Measurements from ENCODE around the gene LYSMD1.

LYSMD1 gene

DNA sequence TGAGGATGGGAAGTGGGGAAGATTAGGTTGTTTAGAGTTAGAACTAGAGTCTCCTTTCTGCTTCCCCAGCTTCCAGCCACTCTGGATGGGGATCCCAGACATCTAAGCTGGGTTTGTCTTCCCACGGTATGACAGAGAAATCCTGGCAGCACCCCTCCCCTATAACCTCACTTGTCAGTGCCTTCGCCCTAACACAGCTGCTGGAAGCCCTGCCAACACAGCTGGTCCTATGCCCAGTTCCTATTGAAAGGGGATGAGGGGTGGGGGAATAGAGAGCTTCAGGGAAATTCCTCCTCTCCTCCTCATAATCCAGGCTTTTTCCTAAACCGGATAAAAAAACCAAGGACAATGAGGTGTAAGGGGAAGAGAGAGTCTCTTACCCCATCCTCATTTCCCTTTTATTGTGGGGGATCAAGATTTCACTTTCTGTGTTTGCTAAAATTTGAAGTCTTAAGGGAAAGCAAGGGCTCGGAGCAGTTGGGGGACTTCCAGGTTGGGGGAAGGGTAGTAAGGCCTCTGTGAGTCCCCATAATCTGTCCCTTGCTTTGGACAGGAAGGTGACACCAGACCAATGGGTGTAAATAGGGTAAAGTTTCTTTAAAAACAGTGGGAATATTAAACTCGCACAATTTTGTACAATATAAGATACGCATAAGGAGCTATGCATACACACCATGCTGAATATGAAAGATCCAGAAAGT is 9.5 kb upstream of the LYSMD1 start:
- Histone ChIP-seq H3K36me3 (ENCODE audit: control insufficient read depth, insufficient read depth, low read length) (peaks cover 69% of the 10 kb centered on the region), H3K9ac (ENCODE audit: low read length) (no peak overlapping the region), H3K9me3 (ENCODE audit: control insufficient read depth, insufficient read depth, low read depth, low read length) (no peaks in the 10 kb centered on the region), H3K27ac (ENCODE audit: low read depth, low read length) (no peak overlapping the region), H3K4me1 (ENCODE audit: control insufficient read depth, insufficient read depth, low read length) (no peaks in the 10 kb centered on the region), H3K27me3 (ENCODE audit: control insufficient read depth, insufficient read depth, low read length) (no peaks in the 10 kb centered on the region), H3K4me3 (ENCODE audit: low read depth, low read length) (no peak overlapping the region)

GRCh38 chr1:151171190-151171589 is 5.5 kb upstream of the LYSMD1 start:
- no peak overlapping the region for H3K27ac ChIP-seq (ENCODE audit: low read depth, low read length)
- H3K36me3 ChIP-seq (ENCODE audit: control insufficient read depth, insufficient read depth, low read length): peaks cover 52% of the 10 kb centered on the region
- H3K4me3 ChIP-seq (ENCODE audit: low read depth, low read length): no peak overlapping the region
- no peaks in the 10 kb centered on the region for H3K9me3 ChIP-seq (ENCODE audit: control insufficient read depth, insufficient read depth, low read depth, low read length)
- no peaks in the 10 kb centered on the region for H3K4me1 ChIP-seq (ENCODE audit: control insufficient read depth, insufficient read depth, low read length)
- no peak overlapping the region for H3K9ac ChIP-seq (ENCODE audit: low read length)
- no peaks in the 10 kb centered on the region for H3K27me3 ChIP-seq (ENCODE audit: control insufficient read depth, insufficient read depth, low read length)

GRCh38 chr1:151167116-151167515 is 1.4 kb upstream of the LYSMD1 start:
- peaks cover 27% of the 10 kb centered on the region for H3K36me3 ChIP-seq (ENCODE audit: control insufficient read depth, insufficient read depth, low read length)
- H3K9me3 ChIP-seq (ENCODE audit: control insufficient read depth, insufficient read depth, low read depth, low read length): no peaks in the 10 kb centered on the region
- peak overlapping the region; percentile 89 for H3K9ac ChIP-seq (ENCODE audit: low read length)
- no peaks in the 10 kb centered on the region for H3K27me3 ChIP-seq (ENCODE audit: control insufficient read depth, insufficient read depth, low read length)
- H3K4me3 ChIP-seq (ENCODE audit: low read depth, low read length): peak overlapping the region; percentile 95
- no peak overlapping the region for H3K27ac ChIP-seq (ENCODE audit: low read depth, low read length)
- peaks cover 7% of the 10 kb centered on the region for H3K4me1 ChIP-seq (ENCODE audit: control insufficient read depth, insufficient read depth, low read length)

DNA sequence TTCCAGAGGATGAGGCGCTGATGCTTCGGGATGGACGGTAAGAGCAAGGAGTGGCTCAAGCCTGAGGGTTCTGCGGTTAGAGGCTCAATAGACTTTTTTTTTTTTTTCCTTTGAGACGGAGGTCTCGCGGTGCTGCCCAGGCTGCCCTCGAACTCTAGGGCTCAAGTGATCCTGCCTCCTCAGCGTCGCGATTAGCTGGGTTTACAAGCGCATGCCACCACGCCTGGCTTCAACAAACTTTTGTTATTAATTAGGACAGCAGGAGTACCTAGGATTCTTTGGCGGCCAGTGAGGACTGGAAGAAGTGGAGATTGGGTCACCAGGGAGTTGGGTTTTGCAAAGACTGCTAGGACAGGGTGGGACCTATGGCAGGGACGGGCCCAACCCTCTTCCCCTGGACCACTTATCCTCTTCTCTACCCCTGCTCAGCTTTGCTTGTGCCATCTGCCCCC is 829 bp upstream of the LYSMD1 start:
- Histone ChIP-seq H3K36me3 (ENCODE audit: control insufficient read depth, insufficient read depth, low read length) (peaks cover 30% of the 10 kb centered on the region), H3K27ac (ENCODE audit: low read depth, low read length) (peak overlapping the region; percentile 35; the same call in 1 of the 2 replicates), H3K27me3 (ENCODE audit: control insufficient read depth, insufficient read depth, low read length) (no peaks in the 10 kb centered on the region), H3K9ac (ENCODE audit: low read length) (peak overlapping the region; percentile 89), H3K9me3 (ENCODE audit: control insufficient read depth, insufficient read depth, low read depth, low read length) (no peaks in the 10 kb centered on the region), H3K4me1 (ENCODE audit: control insufficient read depth, insufficient read depth, low read length) (peaks cover 7% of the 10 kb centered on the region), H3K4me3 (ENCODE audit: low read depth, low read length) (peak overlapping the region; percentile 95)

DNA sequence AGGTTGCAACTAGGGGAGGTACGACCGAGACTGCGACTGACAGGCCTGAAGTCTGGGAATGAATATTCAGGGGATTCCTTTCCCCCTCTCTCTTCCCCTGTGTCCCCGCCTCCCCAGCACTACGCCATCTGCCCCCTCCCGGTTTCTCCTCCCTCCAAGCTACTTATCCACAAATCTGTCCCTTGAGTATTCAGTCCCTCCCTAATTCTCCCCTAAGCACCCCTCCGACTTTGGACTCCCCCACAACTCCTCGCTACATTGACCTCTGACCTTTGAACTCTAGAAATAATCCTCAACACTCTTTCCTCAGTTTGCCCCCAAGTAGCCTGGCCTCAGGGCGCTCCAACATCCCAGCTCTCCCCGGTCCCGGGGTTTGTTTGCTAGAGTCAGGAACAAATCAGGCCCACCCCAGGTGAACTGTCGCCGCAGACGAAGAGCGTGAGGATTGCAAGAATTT is 393 bp downstream of the LYSMD1 start:
- Histone ChIP-seq H3K9ac (ENCODE audit: low read length) (peak overlapping the region; percentile 63), H3K36me3 (ENCODE audit: control insufficient read depth, insufficient read depth, low read length) (peaks cover 35% of the 10 kb centered on the region), H3K27ac (ENCODE audit: low read depth, low read length) (peak overlapping the region; percentile 18; the same call in 1 of the 2 replicates), H3K9me3 (ENCODE audit: control insufficient read depth, insufficient read depth, low read depth, low read length) (no peaks in the 10 kb centered on the region), H3K27me3 (ENCODE audit: control insufficient read depth, insufficient read depth, low read length) (no peaks in the 10 kb centered on the region), H3K4me1 (ENCODE audit: control insufficient read depth, insufficient read depth, low read length) (peaks cover 7% of the 10 kb centered on the region), H3K4me3 (ENCODE audit: low read depth, low read length) (peak overlapping the region; percentile 95)

- Histone ChIP-seq H3K36me3 (ENCODE audit: control insufficient read depth, insufficient read depth, low read length) (peaks cover 34% of the 10 kb centered on the region), H3K27ac (ENCODE audit: low read depth, low read length) (no peak overlapping the region), H3K27me3 (ENCODE audit: control insufficient read depth, insufficient read depth, low read length) (no peaks in the 10 kb centered on the region), H3K4me1 (ENCODE audit: control insufficient read depth, insufficient read depth, low read length) (peaks cover 7% of the 10 kb centered on the region), H3K9ac (ENCODE audit: low read length) (peak overlapping the region; percentile 63), H3K9me3 (ENCODE audit: control insufficient read depth, insufficient read depth, low read depth, low read length) (no peaks in the 10 kb centered on the region), H3K4me3 (ENCODE audit: low read depth, low read length) (peak overlapping the region; percentile 95)
Measured at GRCh38 chr1:151164732-151165280, 896 bp downstream of the LYSMD1 start.

GRCh38 chr1:151159373-151159772 is 6.3 kb downstream of the LYSMD1 start:
- H3K4me3 ChIP-seq (ENCODE audit: low read depth, low read length): no peak overlapping the region
- no peaks in the 10 kb centered on the region for H3K27me3 ChIP-seq (ENCODE audit: control insufficient read depth, insufficient read depth, low read length)
- no peaks in the 10 kb centered on the region for H3K9me3 ChIP-seq (ENCODE audit: control insufficient read depth, insufficient read depth, low read depth, low read length)
- H3K36me3 ChIP-seq (ENCODE audit: control insufficient read depth, insufficient read depth, low read length): peaks cover 32% of the 10 kb centered on the region
- H3K4me1 ChIP-seq (ENCODE audit: control insufficient read depth, insufficient read depth, low read length): peaks cover under 1% of the 10 kb centered on the region
- H3K9ac ChIP-seq (ENCODE audit: low read length): no peak overlapping the region
- H3K27ac ChIP-seq (ENCODE audit: low read depth, low read length): no peak overlapping the region

GRCh38 chr1:151158751-151159251 is 6.9 kb downstream of the LYSMD1 start:
- H3K9me3 ChIP-seq (ENCODE audit: control insufficient read depth, insufficient read depth, low read depth, low read length): no peaks in the 10 kb centered on the region
- H3K27me3 ChIP-seq (ENCODE audit: control insufficient read depth, insufficient read depth, low read length): no peaks in the 10 kb centered on the region
- no peak overlapping the region for H3K4me3 ChIP-seq (ENCODE audit: low read depth, low read length)
- no peaks in the 10 kb centered on the region for H3K4me1 ChIP-seq (ENCODE audit: control insufficient read depth, insufficient read depth, low read length)
- no peak overlapping the region for H3K9ac ChIP-seq (ENCODE audit: low read length)
- H3K36me3 ChIP-seq (ENCODE audit: control insufficient read depth, insufficient read depth, low read length): peaks cover 32% of the 10 kb centered on the region
- no peak overlapping the region for H3K27ac ChIP-seq (ENCODE audit: low read depth, low read length)

DNA sequence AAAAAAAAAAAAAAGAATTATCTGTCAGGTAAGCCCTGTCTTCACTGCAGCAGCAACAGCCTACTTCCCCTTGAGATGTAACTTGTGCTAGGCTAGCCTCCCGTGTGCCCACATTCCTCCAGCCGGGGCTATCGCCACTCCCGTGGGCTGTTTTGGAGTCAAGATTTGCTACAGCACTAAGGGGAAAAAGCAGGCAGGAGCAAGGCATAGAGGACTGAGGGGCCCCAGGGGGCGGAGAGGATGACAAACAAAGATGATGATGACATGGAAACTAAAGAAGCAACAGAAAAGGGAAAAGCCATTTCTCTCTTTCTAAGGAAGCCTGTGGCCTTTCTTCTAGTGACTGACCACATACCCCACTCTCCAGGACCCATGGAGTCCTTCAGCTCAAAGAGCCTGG is 7.4 kb downstream of the LYSMD1 start:
- no peak overlapping the region for H3K27ac ChIP-seq (ENCODE audit: low read depth, low read length)
- no peak overlapping the region for H3K9ac ChIP-seq (ENCODE audit: low read length)
- peaks cover 32% of the 10 kb centered on the region for H3K36me3 ChIP-seq (ENCODE audit: control insufficient read depth, insufficient read depth, low read length)

GRCh38 chr1:151157067-151157531 is 8.6 kb downstream of the LYSMD1 start:
- no peaks in the 10 kb centered on the region for H3K4me1 ChIP-seq (ENCODE audit: control insufficient read depth, insufficient read depth, low read length)
- no peaks in the 10 kb centered on the region for H3K9me3 ChIP-seq (ENCODE audit: control insufficient read depth, insufficient read depth, low read depth, low read length)
- peaks cover 32% of the 10 kb centered on the region for H3K36me3 ChIP-seq (ENCODE audit: control insufficient read depth, insufficient read depth, low read length)
- no peaks in the 10 kb centered on the region for H3K27me3 ChIP-seq (ENCODE audit: control insufficient read depth, insufficient read depth, low read length)
- no peak overlapping the region for H3K9ac ChIP-seq (ENCODE audit: low read length)
- no peak overlapping the region for H3K27ac ChIP-seq (ENCODE audit: low read depth, low read length)
- no peak overlapping the region for H3K4me3 ChIP-seq (ENCODE audit: low read depth, low read length)

More for the DNA sequence above, 7.4 kb downstream of the LYSMD1 start:
- Histone ChIP-seq H3K27me3 (ENCODE audit: control insufficient read depth, insufficient read depth, low read length) (no peaks in the 10 kb centered on the region), H3K9me3 (ENCODE audit: control insufficient read depth, insufficient read depth, low read depth, low read length) (no peaks in the 10 kb centered on the region), H3K4me3 (ENCODE audit: low read depth, low read length) (no peak overlapping the region), H3K4me1 (ENCODE audit: control insufficient read depth, insufficient read depth, low read length) (no peaks in the 10 kb centered on the region)

DNA sequence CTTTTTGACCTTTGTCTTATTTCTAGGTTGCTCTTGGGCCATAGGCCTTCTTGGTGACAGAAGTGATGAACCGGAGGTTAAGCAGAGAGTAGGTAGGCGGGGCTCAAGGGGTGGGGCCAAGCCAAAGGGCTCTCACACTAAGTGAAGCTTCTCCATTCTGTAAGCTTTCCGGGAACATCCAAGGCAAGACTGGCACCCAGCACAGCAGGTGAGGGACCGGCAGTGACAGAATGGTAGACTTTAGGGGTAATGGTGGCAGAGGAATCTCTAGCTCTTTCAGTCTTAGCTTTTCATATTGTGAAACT is 9.2 kb downstream of the LYSMD1 start, which contains the start of gene TNFAIP8L2:
TNFAIP8L2 (plus strand) TSS at position 135 of the 305 bp plus-strand sequence. CDS start 2,049 bp downstream, outside the sequence.
- Histone ChIP-seq H3K27ac (ENCODE audit: low read depth, low read length) (no peak within 1 kb of the TSS), H3K27me3 (ENCODE audit: control insufficient read depth, insufficient read depth, low read length) (no peaks in the 10 kb centered on the region), H3K36me3 (ENCODE audit: control insufficient read depth, insufficient read depth, low read length) (peaks cover 28% of the 10 kb centered on the region), H3K9me3 (ENCODE audit: control insufficient read depth, insufficient read depth, low read depth, low read length) (no peaks in the 10 kb centered on the region), H3K4me3 (ENCODE audit: low read depth, low read length) (no peak within 1 kb of the TSS), H3K4me1 (ENCODE audit: control insufficient read depth, insufficient read depth, low read length) (no peaks in the 10 kb centered on the region), H3K9ac (ENCODE audit: low read length) (no peak within 1 kb of the TSS)
